Left ventricle myocardium inferior (tissue), 1 donor: Measurements from ENCODE around the gene FHIT. TPM values are rescaled to one million over a fixed set of nuclear protein-coding genes. Genes with fewer than 3 reads are reported as not detected.

Source experiments
- DNase-seq: peaks from one replicate; pipeline ENCODE4 v3.0.0-alpha.2; 2020
- H3K27ac ChIP-seq: fragments of 200-600 bp; replicated peaks from 2 replicates; pipeline ENCODE4 v1.8.0; 2021
- H3K27me3 ChIP-seq: fragments of 200-600 bp; 2 replicates; pipeline ENCODE4 v1.8.0; 2021; ENCODE audit warnings: low read depth
- H3K36me3 ChIP-seq: fragments of 200-600 bp; 2 replicates; pipeline ENCODE4 v1.8.0; 2021
- H3K4me1 ChIP-seq: fragments of 200-600 bp; 2 replicates; pipeline ENCODE4 v1.8.0; 2021
- H3K4me3 ChIP-seq: fragments of 200-600 bp; 2 replicates; pipeline ENCODE4 v1.8.0; 2021; ENCODE audit warnings: mild to moderate bottlenecking, moderate library complexity
- H3K9me3 ChIP-seq: fragments of 200-600 bp; replicated peaks from 2 replicates; pipeline ENCODE4 v1.8.0; 2021
- intact Hi-C: fragments of 100-400 bp; cut with micrococcal nuclease; formaldehyde crosslinking; loops from one replicate; pipeline ENCODE4 v1.11.0; 2022
- total RNA-seq: library from RNA; stranded (reverse); fragmentation: NEBNext Ultra II Directional; extraction: Animal tissue kit (Norgen Biotek cat#: 25700); gene quantifications from one replicate; pipeline ENCODE4 v1.2.1, GENCODE V29; 2021
- TF ChIP-seq, protein P1 (sequence below): fragments of 200-600 bp; IDR thresholded peaks from 2 replicates; pipeline ENCODE4 v1.8.0; 2021; ENCODE audit warnings: antibody characterized with exemption, mild to moderate bottlenecking, borderline replicate concordance
- donor health status: DM: no; HTN: yes; CAD: no; lungs with severe emphysema.

Gene FHIT
- total RNA-seq, 1 donor from 2014 or later: 16.0 TPM

DNA sequence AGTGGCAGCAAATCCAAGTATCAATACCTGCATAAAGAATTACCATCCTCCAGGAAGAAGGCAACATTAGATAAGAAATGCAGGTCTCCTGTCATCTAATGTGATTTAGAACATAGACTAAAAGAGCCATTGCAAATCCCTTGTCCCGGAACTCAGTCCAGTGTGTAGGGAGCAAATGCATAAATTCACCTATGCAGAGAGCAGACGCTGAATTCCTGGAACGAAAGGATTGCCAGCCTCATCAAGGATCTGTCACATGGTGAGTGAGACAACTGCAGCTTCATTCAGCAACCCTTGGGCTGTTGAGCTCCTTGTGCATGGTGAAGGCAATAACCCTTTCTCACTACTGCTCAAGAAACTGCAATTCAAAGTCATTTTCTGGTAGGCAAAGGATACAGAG lies 1504.7 kb downstream of the FHIT start:
- no peak overlapping the region for H3K4me3 ChIP-seq
- no peaks in the 10 kb centered on the region for H3K9me3 ChIP-seq
- H3K4me1 ChIP-seq: no peaks in the 10 kb centered on the region
- TF ChIP-seq, protein P1, sequence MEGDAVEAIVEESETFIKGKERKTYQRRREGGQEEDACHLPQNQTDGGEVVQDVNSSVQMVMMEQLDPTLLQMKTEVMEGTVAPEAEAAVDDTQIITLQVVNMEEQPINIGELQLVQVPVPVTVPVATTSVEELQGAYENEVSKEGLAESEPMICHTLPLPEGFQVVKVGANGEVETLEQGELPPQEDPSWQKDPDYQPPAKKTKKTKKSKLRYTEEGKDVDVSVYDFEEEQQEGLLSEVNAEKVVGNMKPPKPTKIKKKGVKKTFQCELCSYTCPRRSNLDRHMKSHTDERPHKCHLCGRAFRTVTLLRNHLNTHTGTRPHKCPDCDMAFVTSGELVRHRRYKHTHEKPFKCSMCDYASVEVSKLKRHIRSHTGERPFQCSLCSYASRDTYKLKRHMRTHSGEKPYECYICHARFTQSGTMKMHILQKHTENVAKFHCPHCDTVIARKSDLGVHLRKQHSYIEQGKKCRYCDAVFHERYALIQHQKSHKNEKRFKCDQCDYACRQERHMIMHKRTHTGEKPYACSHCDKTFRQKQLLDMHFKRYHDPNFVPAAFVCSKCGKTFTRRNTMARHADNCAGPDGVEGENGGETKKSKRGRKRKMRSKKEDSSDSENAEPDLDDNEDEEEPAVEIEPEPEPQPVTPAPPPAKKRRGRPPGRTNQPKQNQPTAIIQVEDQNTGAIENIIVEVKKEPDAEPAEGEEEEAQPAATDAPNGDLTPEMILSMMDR: no peak
- intact Hi-C loops: no loop called here
- H3K36me3 ChIP-seq: no peaks in the 10 kb centered on the region
- H3K27me3 ChIP-seq: no peaks in the 10 kb centered on the region
- H3K27ac ChIP-seq: no peak overlapping the region
- DNase-seq: no peak

DNA sequence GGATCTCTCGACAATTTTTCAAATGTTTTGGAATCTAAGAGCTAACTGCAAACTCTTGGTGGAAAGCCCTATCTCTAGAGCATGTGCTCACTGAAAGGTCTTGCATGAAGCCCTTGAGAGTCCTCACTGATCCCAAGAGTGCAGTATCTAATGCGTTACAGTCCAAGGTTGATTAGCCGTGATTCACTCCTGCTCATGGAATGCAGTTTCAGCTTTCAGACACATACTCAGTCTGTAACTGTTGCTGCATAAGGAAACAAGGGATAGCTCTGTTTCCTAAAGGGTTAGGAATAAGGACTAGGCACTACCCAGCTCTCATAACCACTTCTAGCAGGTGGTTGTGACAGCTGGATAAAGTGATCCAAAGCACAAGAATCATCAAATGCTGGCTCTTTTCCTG lies 1514.0 kb downstream of the FHIT start:
- peaks cover 7% of the 10 kb centered on the region for H3K4me1 ChIP-seq
- H3K4me3 ChIP-seq: no peak overlapping the region
- TF ChIP-seq, protein P1: no peak
- no peak for DNase-seq
- no peak overlapping the region for H3K27ac ChIP-seq
- H3K27me3 ChIP-seq: no peaks in the 10 kb centered on the region
- H3K36me3 ChIP-seq: no peaks in the 10 kb centered on the region
- H3K9me3 ChIP-seq: no peaks in the 10 kb centered on the region
- intact Hi-C loops: no loop called here

DNA sequence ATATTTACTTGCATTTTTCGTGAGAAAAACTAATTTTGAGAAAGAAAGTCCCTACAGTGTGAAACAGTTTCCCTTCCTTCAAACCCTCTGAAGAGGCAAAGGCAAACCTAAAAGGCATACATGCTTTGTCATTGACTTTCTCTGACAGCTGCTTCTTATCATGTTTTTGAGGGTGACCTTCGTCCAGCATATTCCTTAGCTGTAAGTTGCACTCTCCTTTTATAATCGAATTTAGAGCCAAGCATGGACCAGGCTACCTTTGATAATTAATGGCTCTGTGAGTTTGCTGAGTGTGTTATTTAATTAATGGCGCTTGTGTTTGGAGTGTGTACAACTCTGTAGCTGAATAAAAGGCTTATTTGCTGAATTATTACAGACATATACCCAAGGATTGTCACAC lies 1517.2 kb downstream of the FHIT start:
- Histone ChIP-seq H3K9me3 (no peaks in the 10 kb centered on the region), H3K27me3 (no peaks in the 10 kb centered on the region), H3K27ac (no peak overlapping the region), H3K36me3 (no peaks in the 10 kb centered on the region), H3K4me1 (peaks cover 7% of the 10 kb centered on the region), H3K4me3 (no peak overlapping the region)
- TF ChIP-seq, protein P1: no peak
- DNase-seq: no peak
- intact Hi-C loops: no loop called here

DNA sequence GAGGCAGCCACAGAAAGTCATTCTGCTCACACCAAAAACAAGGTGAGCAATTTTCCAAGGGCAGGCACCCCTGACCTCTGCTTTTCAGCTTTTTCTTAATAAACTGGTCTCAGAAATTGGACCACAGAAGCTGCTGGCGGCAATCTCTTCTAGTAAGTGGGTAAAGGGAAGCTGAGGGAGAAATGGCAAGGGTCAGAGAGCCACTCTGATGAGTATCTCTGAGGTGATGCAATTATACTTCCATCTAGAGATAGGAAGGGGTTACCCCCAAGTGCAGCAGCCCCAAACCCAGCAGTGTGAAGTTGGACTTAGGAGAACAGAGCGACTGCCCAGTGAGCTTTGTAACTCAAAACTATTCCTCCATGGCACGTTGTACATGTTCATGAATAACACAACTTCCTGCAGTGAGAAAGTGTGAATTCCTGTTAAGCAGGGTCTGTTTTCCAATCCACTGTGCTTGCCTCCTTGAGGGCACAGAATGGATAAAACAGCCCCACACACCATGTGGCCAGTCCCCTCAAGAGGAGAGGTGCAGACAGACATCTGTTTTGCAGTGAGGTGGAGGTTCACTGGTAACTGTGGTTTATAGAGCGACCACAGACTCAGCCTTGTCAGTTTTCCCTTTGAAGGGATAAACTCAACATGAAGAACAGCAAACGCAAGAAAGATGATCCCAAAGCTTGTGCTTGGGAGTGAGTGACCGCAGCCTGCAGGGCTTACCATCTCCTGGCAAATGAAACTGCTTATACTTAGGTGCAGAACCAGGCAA lies 1518.0 kb downstream of the FHIT start:
- Histone ChIP-seq H3K4me1 (peaks cover 7% of the 10 kb centered on the region), H3K9me3 (no peaks in the 10 kb centered on the region), H3K27ac (no peak overlapping the region), H3K4me3 (no peak overlapping the region), H3K36me3 (no peaks in the 10 kb centered on the region), H3K27me3 (no peaks in the 10 kb centered on the region)
- no peak for DNase-seq
- TF ChIP-seq, protein P1: no peak
- intact Hi-C loops: no loop called here

DNA sequence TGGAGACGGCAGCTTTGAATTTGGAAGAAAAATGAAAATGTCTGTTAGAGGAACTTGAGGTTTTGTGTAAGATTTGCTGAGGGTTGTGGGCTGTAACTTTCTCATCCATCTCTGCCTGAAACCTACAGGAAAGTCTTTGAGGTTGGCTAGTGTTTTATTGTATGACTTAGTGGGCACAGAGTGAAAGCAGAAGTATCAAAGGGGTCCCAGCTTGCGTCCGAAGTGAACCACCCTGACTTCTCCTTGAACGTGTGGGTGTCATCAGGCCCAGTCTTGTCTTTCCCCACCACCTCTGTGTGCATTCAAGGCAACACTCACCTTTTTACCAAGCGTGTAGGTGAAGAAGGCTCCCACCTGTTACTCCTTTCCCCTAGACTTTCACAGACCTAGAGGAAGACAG lies 1519.3 kb downstream of the FHIT start:
- no peak overlapping the region for H3K27ac ChIP-seq
- intact Hi-C loops: no loop called here
- TF ChIP-seq, protein P1: no peak
- H3K4me3 ChIP-seq: no peak overlapping the region
- no peaks in the 10 kb centered on the region for H3K36me3 ChIP-seq
- peaks cover 7% of the 10 kb centered on the region for H3K4me1 ChIP-seq
- no peaks in the 10 kb centered on the region for H3K27me3 ChIP-seq
- no peaks in the 10 kb centered on the region for H3K9me3 ChIP-seq
- DNase-seq: no peak
